HEK293 (cell line): Measurements from ENCODE around the gene CSK.

ENCODE experiments used
- CTCF ChIA-PET: fragments of 350-600 bp; formaldehyde crosslinking; extraction: SDS; loops from one replicate; lab custom pipeline; 2021; ENCODE audit warnings: antibody characterized with exemption; lab: Yijun Ruan, JAX
- POLR2A ChIA-PET: fragments of 300-600 bp; formaldehyde crosslinking; extraction: SDS; loops from one replicate; lab custom pipeline; 2020; ENCODE audit warnings: antibody characterized with exemption, inconsistent platforms; lab: Yijun Ruan, JAX
- H3K27ac ChIP-seq: fragments of 200-500 bp; sonication (Bioruptor generic); 2 replicates; pipeline ENCODE4 v1.5.1; 2014; ENCODE audit warnings: low read depth, low read length, control low read depth, inconsistent platforms; ENCODE audit errors: extremely low read depth
- H3K36me3 ChIP-seq, 2 experiments: fragments of 200-500 bp in 1 of 2; sonication (Bioruptor generic) in 1 of 2; 1 replicate in 1 of 2; 2 replicates in 1 of 2; pipeline ENCODE4 v1.5.1; 2014 to 2017; ENCODE audit warnings: inconsistent platforms in 2 of 2, low read length in 2 of 2; ENCODE audit not compliant: control insufficient read depth in 2 of 2, insufficient read depth in 1 of 2
- H3K4me1 ChIP-seq: fragments of 200-500 bp; sonication (Bioruptor generic); 2 replicates; pipeline ENCODE4 v1.5.1; 2014; ENCODE audit warnings: mild to moderate bottlenecking, low read length, inconsistent platforms; ENCODE audit not compliant: control insufficient read depth, insufficient read depth
- H3K4me3 ChIP-seq: 2 replicates; pipeline ENCODE4 v1.5.1; 2011; ENCODE audit warnings: low read depth, mild to moderate bottlenecking, control low read depth, low read length, moderate library complexity
- H3K9me3 ChIP-seq: fragments of 200-500 bp; sonication (Bioruptor generic); 2 replicates; pipeline ENCODE4 v1.5.1; 2014; ENCODE audit warnings: low read depth, low read length, inconsistent platforms; ENCODE audit not compliant: control insufficient read depth, insufficient read depth
- GLIS2 ChIP-seq: fragments of 450-650 bp; formaldehyde crosslinking; IDR thresholded peaks from 2 replicates; pipeline ENCODE4 v1.5.1; 2016; ENCODE audit warnings: missing biosample characterization, missing genetic modification characterization
- INSM2 ChIP-seq: fragments of 450-650 bp; formaldehyde crosslinking; IDR thresholded peaks from 2 replicates; pipeline ENCODE4 v1.5.1; 2016; ENCODE audit warnings: missing biosample characterization, missing genetic modification characterization
- KLF1 ChIP-seq: fragments of 450-650 bp; formaldehyde crosslinking; IDR thresholded peaks from 2 replicates; pipeline ENCODE4 v1.5.1; 2016; ENCODE audit warnings: missing biosample characterization, missing genetic modification characterization
- PRDM10 ChIP-seq: fragments of 450-650 bp; formaldehyde crosslinking; IDR thresholded peaks from 2 replicates; pipeline ENCODE4 v1.5.1; 2016; ENCODE audit warnings: missing biosample characterization, missing genetic modification characterization
- REPIN1 ChIP-seq: fragments of 450-650 bp; formaldehyde crosslinking; IDR thresholded peaks from 2 replicates; pipeline ENCODE4 v1.5.1; 2017; ENCODE audit warnings: missing biosample characterization, missing genetic modification characterization, low read depth
- SP2 ChIP-seq: fragments of 450-650 bp; formaldehyde crosslinking; IDR thresholded peaks from 2 replicates; pipeline ENCODE4 v1.5.1; 2016; ENCODE audit warnings: missing biosample characterization, missing genetic modification characterization
- SP3 ChIP-seq: fragments of 450-650 bp; formaldehyde crosslinking; IDR thresholded peaks from 2 replicates; pipeline ENCODE4 v1.5.1; 2016; ENCODE audit warnings: missing biosample characterization, missing genetic modification characterization
- ZBTB20 ChIP-seq: fragments of 450-650 bp; formaldehyde crosslinking; IDR thresholded peaks from 2 replicates; pipeline ENCODE4 v1.5.1; 2016; ENCODE audit warnings: missing biosample characterization, missing genetic modification characterization
- ZBTB8A ChIP-seq: fragments of 450-650 bp; formaldehyde crosslinking; IDR thresholded peaks from 2 replicates; pipeline ENCODE4 v1.5.1; 2016; ENCODE audit warnings: missing biosample characterization, missing genetic modification characterization
- ZFHX2 ChIP-seq: fragments of 450-650 bp; formaldehyde crosslinking; conservative IDR thresholded peaks from 2 replicates; pipeline ENCODE4 v1.5.1; 2016; ENCODE audit warnings: missing biosample characterization, missing genetic modification characterization
- ZFP69B ChIP-seq: fragments of 450-650 bp; formaldehyde crosslinking; IDR thresholded peaks from 2 replicates; pipeline ENCODE4 v1.5.1; 2016; ENCODE audit warnings: missing biosample characterization, missing genetic modification characterization
- ZIC2 ChIP-seq: fragments of 450-650 bp; formaldehyde crosslinking; IDR thresholded peaks from 2 replicates; pipeline ENCODE4 v1.5.1; 2016; ENCODE audit warnings: missing biosample characterization, missing genetic modification characterization
- ZNF10 ChIP-seq: fragments of 450-650 bp; formaldehyde crosslinking; IDR thresholded peaks from 2 replicates; pipeline ENCODE4 v1.5.1; 2017; ENCODE audit warnings: missing biosample characterization, missing genetic modification characterization
- ZNF132 ChIP-seq: fragments of 450-650 bp; formaldehyde crosslinking; IDR thresholded peaks from 2 replicates; pipeline ENCODE4 v1.5.1; 2017; ENCODE audit warnings: missing biosample characterization, missing genetic modification characterization, borderline replicate concordance
- ZNF16 ChIP-seq: fragments of 450-650 bp; formaldehyde crosslinking; IDR thresholded peaks from 2 replicates; pipeline ENCODE4 v1.5.1; 2016; ENCODE audit warnings: low read depth, missing biosample characterization, missing genetic modification characterization
- ZNF341 ChIP-seq: fragments of 450-650 bp; formaldehyde crosslinking; IDR thresholded peaks from 2 replicates; pipeline ENCODE4; 2016; ENCODE audit warnings: low read depth, missing biosample characterization, missing genetic modification characterization
- ZNF391 ChIP-seq: fragments of 450-650 bp; formaldehyde crosslinking; IDR thresholded peaks from 2 replicates; pipeline ENCODE4 v1.5.1; 2016; ENCODE audit warnings: low read depth, missing biosample characterization, missing genetic modification characterization, borderline replicate concordance
- ZNF423 ChIP-seq: fragments of 450-650 bp; formaldehyde crosslinking; IDR thresholded peaks from 2 replicates; pipeline ENCODE4 v1.5.1; 2016; ENCODE audit warnings: missing biosample characterization, missing genetic modification characterization
- ZNF433 ChIP-seq: fragments of 450-650 bp; formaldehyde crosslinking; IDR thresholded peaks from 2 replicates; pipeline ENCODE4 v1.5.1; 2016; ENCODE audit warnings: missing biosample characterization, missing genetic modification characterization, low read depth
- ZNF488 ChIP-seq: fragments of 450-650 bp; formaldehyde crosslinking; IDR thresholded peaks from 2 replicates; pipeline ENCODE4 v1.5.1; 2016; ENCODE audit warnings: missing biosample characterization, missing genetic modification characterization
- ZNF626 ChIP-seq: fragments of 450-650 bp; sonication (Bioruptor Pico); formaldehyde crosslinking; IDR thresholded peaks from 2 replicates; pipeline ENCODE4 v1.5.1; 2018; ENCODE audit warnings: missing biosample characterization, missing genetic modification characterization, inconsistent platforms
- TF ChIP-seq, protein P1 (sequence below): fragments of 450-650 bp; formaldehyde crosslinking; IDR thresholded peaks from 2 replicates; pipeline ENCODE4 v1.5.1; 2016; ENCODE audit warnings: missing biosample characterization, missing genetic modification characterization
- TF ChIP-seq, protein P2 (sequence below): fragments of 450-650 bp; formaldehyde crosslinking; IDR thresholded peaks from 2 replicates; pipeline ENCODE4 v1.5.1; 2016; ENCODE audit warnings: missing biosample characterization, missing genetic modification characterization
- TF ChIP-seq, protein P3 (sequence below): fragments of 450-650 bp; formaldehyde crosslinking; optimal IDR thresholded peaks from 2 replicates; pipeline ENCODE3; 2016; ENCODE audit warnings: missing biosample characterization, mild to moderate bottlenecking, missing genetic modification characterization

CSK gene

GRCh38 chr15:74783072-74783807, 1.4 kb downstream of the CSK start (continued):
- TF ChIP-seq PRDM10 (tag by site-specific recombination) (peak; percentile 47; the same call in 1 of the 2 replicates), INSM2 (0 out of 2 replicates have a peak, but pooled peaks have one; percentile 15), ZNF423 (tag by site-specific recombination) (no peak), ZFHX2 (0 out of 2 replicates have a peak, but pooled peaks have one; percentile 18), ZBTB20 (tag by site-specific recombination) (peak; percentile 64), ZNF341 (tag by site-specific recombination) (peak; percentile 70), ZBTB8A (0 out of 2 replicates have a peak, but pooled peaks have one; percentile 36), SP2 (tag by site-specific recombination) (peak; percentile 36; the same call in 1 of the 2 replicates), REPIN1 (tag by site-specific recombination) (no peak), GLIS2 (tag by site-specific recombination) (peak; percentile 61), ZFP69B (tag by site-specific recombination) (peak; percentile 37; the same call in 1 of the 2 replicates)
- TF ChIP-seq, protein P1, sequence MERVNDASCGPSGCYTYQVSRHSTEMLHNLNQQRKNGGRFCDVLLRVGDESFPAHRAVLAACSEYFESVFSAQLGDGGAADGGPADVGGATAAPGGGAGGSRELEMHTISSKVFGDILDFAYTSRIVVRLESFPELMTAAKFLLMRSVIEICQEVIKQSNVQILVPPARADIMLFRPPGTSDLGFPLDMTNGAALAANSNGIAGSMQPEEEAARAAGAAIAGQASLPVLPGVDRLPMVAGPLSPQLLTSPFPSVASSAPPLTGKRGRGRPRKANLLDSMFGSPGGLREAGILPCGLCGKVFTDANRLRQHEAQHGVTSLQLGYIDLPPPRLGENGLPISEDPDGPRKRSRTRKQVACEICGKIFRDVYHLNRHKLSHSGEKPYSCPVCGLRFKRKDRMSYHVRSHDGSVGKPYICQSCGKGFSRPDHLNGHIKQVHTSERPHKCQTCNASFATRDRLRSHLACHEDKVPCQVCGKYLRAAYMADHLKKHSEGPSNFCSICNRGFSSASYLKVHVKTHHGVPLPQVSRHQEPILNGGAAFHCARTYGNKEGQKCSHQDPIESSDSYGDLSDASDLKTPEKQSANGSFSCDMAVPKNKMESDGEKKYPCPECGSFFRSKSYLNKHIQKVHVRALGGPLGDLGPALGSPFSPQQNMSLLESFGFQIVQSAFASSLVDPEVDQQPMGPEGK (tag by site-specific recombination): peak; percentile 80
- TF ChIP-seq, protein P2, sequence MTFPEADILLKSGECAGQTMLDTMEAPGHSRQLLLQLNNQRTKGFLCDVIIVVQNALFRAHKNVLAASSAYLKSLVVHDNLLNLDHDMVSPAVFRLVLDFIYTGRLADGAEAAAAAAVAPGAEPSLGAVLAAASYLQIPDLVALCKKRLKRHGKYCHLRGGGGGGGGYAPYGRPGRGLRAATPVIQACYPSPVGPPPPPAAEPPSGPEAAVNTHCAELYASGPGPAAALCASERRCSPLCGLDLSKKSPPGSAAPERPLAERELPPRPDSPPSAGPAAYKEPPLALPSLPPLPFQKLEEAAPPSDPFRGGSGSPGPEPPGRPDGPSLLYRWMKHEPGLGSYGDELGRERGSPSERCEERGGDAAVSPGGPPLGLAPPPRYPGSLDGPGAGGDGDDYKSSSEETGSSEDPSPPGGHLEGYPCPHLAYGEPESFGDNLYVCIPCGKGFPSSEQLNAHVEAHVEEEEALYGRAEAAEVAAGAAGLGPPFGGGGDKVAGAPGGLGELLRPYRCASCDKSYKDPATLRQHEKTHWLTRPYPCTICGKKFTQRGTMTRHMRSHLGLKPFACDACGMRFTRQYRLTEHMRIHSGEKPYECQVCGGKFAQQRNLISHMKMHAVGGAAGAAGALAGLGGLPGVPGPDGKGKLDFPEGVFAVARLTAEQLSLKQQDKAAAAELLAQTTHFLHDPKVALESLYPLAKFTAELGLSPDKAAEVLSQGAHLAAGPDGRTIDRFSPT (tag by site-specific recombination): no peak; the same call in 1 of the 2 replicates

GRCh38 chr15:74783808-74784175, 1.9 kb downstream of the CSK start:
- no peak overlapping the region; the same call in 1 of the 2 replicates for H3K4me3 ChIP-seq
- peaks cover 33% of the 10 kb centered on the region for H3K4me1 ChIP-seq
- CTCF ChIA-PET: interaction anchor here (0.7 to 25.7 kb wide), 9 partner anchors 6 to 327 kb away, joined by 3 to 649 read pairs (median 4); partner anchors contain the start of gene CSK
- H3K36me3 ChIP-seq: peaks cover 0 to 25% of the 10 kb centered on the region in 2 experiments; a peak in 1 of 3 replicates
- H3K27ac ChIP-seq: peak overlapping the region; percentile 70; the same call in 1 of the 2 replicates
- H3K9me3 ChIP-seq: no peaks in the 10 kb centered on the region
- POLR2A ChIA-PET: interaction anchor here (0.5 to 1.0 kb wide), 3 partner anchors 12 to 251 kb away, joined by 3 to 6 read pairs (median 5); no protein-coding TSS in a partner anchor
- TF ChIP-seq, protein P3, sequence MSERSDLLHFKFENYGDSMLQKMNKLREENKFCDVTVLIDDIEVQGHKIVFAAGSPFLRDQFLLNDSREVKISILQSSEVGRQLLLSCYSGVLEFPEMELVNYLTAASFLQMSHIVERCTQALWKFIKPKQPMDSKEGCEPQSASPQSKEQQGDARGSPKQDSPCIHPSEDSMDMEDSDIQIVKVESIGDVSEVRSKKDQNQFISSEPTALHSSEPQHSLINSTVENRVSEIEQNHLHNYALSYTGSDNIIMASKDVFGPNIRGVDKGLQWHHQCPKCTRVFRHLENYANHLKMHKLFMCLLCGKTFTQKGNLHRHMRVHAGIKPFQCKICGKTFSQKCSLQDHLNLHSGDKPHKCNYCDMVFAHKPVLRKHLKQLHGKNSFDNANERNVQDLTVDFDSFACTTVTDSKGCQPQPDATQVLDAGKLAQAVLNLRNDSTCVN (tag by site-specific recombination): no peak
- TF ChIP-seq ZNF488 (0 out of 2 replicates have a peak, but pooled peaks have one; percentile 7), ZNF433 (tag by site-specific recombination) (no peak), ZNF626 (tag by site-specific recombination) (no peak), ZNF10 (tag by site-specific recombination) (no peak), ZIC2 (tag by site-specific recombination) (peak; percentile 97), KLF1 (tag by site-specific recombination) (no peak), SP3 (tag by site-specific recombination) (no peak), ZNF132 (tag by site-specific recombination) (no peak), ZNF391 (tag by site-specific recombination) (0 out of 2 replicates have a peak, but pooled peaks have one; percentile 5), ZNF16 (no peak)
